Gastroesophageal sphincter (tissue), 3 donors: ENCODE results near the gene RTN4IP1.

ENCODE experiments used
- CTCF ChIP-seq, 4 experiments: fragments of 200-600 bp in 2 of 4; fragments of 450-650 bp in 2 of 4; sonication (generic) in 1 of 4; IDR thresholded peaks; one replicate each; pipeline ENCODE4 v1.5.1; 2017 to 2019; ENCODE audit warnings: antibody characterized with exemption in 4 of 4, mild to moderate bottlenecking in 2 of 4, moderate library complexity in 2 of 4
- POLR2A ChIP-seq, 2 donors: fragments of 450-650 bp; IDR thresholded peaks; one replicate each; pipeline ENCODE4 v1.6.1; 2017; ENCODE audit warnings: antibody characterized with exemption in 2 of 2, mild to moderate bottlenecking in 2 of 2, moderate library complexity in 1 of 2
- POLR2AphosphoS5 ChIP-seq: sonication (generic); formaldehyde crosslinking; IDR thresholded peaks from one replicate; pipeline ENCODE4 v1.6.1; 2017; ENCODE audit warnings: antibody characterized with exemption

GRCh38 chr6:106537662-106538061 is 91.6 kb downstream of the RTN4IP1 start:
- TF ChIP-seq POLR2A (IDR thresholded peaks at IDR 0.05) (no peak), POLR2AphosphoS5 (no peak), CTCF (IDR thresholded peaks at IDR 0.05) (no peak)
